Activated naive CD4-positive, alpha-beta T cell treated with anti-CD3 and anti-CD28 coated beads, Interleukin-2, amount 50 U/mL, for 72 hours (primary cell): ENCODE data around the gene MARS1. TPM values are rescaled to one million over a fixed set of nuclear protein-coding genes. Genes with fewer than 3 reads are reported as not detected.
"Not testable (repeated sequence)": the region's sequence is repeated elsewhere in the genome, so short reads cannot be mapped to it uniquely, and the experiment has no call there.

ENCODE experiments used
- ATAC-seq, 2 donors: fragments of 150-1000 bp; cut with Tn5 transposase; 2 replicates each; pipeline ENCODE4 v1.10.0; 2021; ENCODE audit warnings: mild to moderate bottlenecking in 2 of 2, moderate library complexity in 2 of 2
- DNase-seq, 2 donors: peaks; one replicate each; pipeline ENCODE4 v3.0.0; 2021 to 2022; ENCODE audit warnings: low spot score in 2 of 2
- H3K27ac Mint-ChIP-seq, 2 donors: one replicate each; pipeline ENCODE4 v1.8.0; 2022; ENCODE audit warnings: mild to moderate bottlenecking in 2 of 2, mixed read lengths in 2 of 2
- H3K36me3 Mint-ChIP-seq, 2 donors: one replicate each; pipeline ENCODE4 v1.8.0; 2022; ENCODE audit warnings: mixed read lengths in 2 of 2
- H3K9me3 Mint-ChIP-seq, 2 donors: one replicate each; pipeline ENCODE4 v1.8.0; 2022; ENCODE audit warnings: mixed read lengths in 2 of 2
- total RNA-seq, 2 donors: library from RNA; stranded (reverse); gene quantifications; one replicate each; pipeline ENCODE4 v1.2.3, GENCODE V29; 2022

Gene MARS1
- 100 to 1,000 TPM; 267 to 292 TPM for total RNA-seq

GRCh38 chr12:57487597-57488401, at the start of gene MARS1:
Gene MARS1 (plus strand): TSS chr12:57488068. CDS start chr12:57488091, 23 bp downstream.
- peak within 1 kb of the TSS; percentile 95 to 98 for H3K27ac Mint-ChIP-seq
- H3K36me3 Mint-ChIP-seq: peaks cover 36 to 44% of the 10 kb centered on the region in 2 donors
- H3K9me3 Mint-ChIP-seq: no peaks in the 10 kb centered on the region
- peak; percentile 90 to 93 for DNase-seq
- peak; percentile 95 to 98 for ATAC-seq

DNA sequence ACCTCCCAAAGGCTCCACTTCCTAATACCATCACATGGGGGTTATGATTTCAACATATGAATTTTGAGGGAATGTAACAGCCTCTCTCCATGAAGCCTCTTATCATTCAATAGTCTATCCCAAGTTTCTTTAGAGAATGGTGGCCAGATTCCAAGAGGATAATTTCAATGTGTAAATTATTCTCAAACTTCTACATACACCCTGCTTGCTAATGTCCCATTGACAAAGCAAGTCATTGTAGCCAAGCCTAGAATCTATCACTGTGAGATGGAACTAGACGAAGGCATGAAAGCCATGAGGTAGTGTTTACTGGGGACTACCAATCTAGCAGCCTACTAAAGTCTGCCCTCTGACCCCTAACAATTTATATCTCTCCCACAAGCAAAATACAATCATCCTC, 49.5 kb upstream of the MARS1 start:
- Mint-ChIP-seq H3K36me3 (peaks cover 7 to 8% of the 10 kb centered on the region in 2 donors), H3K27ac (no peak overlapping the region), H3K9me3 (peaks cover 0 to 7% of the 10 kb centered on the region in 2 donors)
- DNase-seq: no peak
- no peak for ATAC-seq

DNA sequence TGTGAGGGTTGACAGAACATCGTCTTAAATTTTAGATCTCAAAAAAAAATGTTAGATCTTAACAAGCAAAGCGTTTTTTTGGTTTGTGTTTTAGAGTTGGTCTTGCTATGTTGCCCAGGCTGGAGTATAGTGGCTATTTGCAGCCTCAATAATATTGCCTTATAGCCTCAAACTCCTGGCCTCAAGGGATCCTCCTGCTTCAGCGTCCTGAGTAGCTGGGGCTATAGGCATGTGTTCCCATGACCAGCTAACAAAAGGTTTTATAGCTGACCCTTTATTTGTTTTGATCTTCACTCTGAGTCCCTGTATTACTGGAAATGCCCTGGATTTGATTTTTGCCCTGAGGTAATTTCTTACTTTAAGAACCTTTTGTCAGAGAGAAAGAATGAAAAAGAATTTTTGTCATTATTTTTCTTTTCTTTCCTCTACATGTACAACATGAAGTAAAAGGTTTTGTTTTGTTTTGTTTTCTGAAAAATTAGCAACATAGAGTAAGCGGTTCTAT, 48.1 kb upstream of the MARS1 start:
- H3K27ac Mint-ChIP-seq: no peak overlapping the region
- DNase-seq (no peak), ATAC-seq (no peak)
- H3K36me3 Mint-ChIP-seq: peaks cover 7 to 8% of the 10 kb centered on the region in 2 donors
- peaks cover 0 to 7% of the 10 kb centered on the region in 2 donors for H3K9me3 Mint-ChIP-seq

DNA sequence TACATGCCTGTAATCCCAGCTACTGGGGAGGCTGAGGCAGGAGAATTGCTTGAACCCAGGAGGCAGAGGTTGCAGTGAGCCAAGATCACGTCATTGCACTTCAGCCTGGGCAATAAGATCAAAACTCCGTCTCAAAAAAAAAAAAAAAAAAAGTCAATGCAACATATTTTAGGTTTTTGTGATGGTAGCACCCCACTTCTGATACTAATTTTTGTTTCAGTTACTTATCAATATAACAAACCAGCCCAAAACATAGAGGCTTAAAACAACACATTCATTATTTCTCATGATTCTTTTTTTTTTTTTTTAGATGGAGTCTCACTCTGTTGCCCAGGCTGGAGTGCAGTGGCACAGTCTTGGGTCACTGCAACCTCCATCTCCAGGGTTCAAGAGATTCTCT, 46.5 kb upstream of the MARS1 start:
- H3K36me3 Mint-ChIP-seq, H3K27ac Mint-ChIP-seq, H3K9me3 Mint-ChIP-seq, DNase-seq, ATAC-seq: not testable (repeated sequence)

GRCh38 chr12:57441846-57442427, 45.9 kb upstream of the MARS1 start:
- Mint-ChIP-seq H3K27ac (no peak overlapping the region), H3K36me3 (peaks cover 7 to 8% of the 10 kb centered on the region in 2 donors), H3K9me3 (peaks cover 0 to 7% of the 10 kb centered on the region in 2 donors)
- DNase-seq (peak in 1 of 2 donors; percentile 26), ATAC-seq (no peak)

GRCh38 chr12:57444337-57444736, 43.5 kb upstream of the MARS1 start:
- not testable (repeated sequence) for H3K27ac Mint-ChIP-seq, H3K9me3 Mint-ChIP-seq, DNase-seq, H3K36me3 Mint-ChIP-seq, ATAC-seq

DNA sequence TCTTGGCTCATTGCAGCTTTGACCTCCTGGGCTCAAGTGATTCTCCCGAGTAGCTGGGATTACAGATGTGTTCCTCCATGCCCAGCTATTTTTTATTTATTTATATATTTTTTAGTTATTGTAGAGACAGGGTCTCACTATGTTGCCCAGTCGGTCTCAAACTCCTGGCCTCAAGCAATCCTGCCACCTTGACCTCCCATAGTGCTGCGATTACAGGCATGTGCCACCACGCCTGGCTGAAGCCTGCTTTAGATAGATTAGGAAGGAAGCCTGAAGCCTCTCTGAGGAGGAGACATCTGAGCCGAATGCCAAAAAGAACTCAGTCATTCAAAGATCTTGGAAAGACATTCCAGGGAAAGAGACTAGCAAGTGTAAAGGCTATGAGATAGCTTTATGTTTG, 43.1 kb upstream of the MARS1 start:
- Mint-ChIP-seq H3K36me3 (peaks cover 7 to 8% of the 10 kb centered on the region in 2 donors), H3K9me3 (peaks cover 0 to 7% of the 10 kb centered on the region in 2 donors), H3K27ac (peak overlapping the region in 1 of 2 donors; percentile 6)
- ATAC-seq: no peak
- no peak for DNase-seq

GRCh38 chr12:57446292-57446960, 41.4 kb upstream of the MARS1 start:
- Mint-ChIP-seq H3K9me3 (peaks cover 0 to 7% of the 10 kb centered on the region in 2 donors), H3K36me3 (peaks cover 7 to 8% of the 10 kb centered on the region in 2 donors), H3K27ac (no peak overlapping the region)
- ATAC-seq: no peak
- no peak for DNase-seq

GRCh38 chr12:57448669-57449068, 39.2 kb upstream of the MARS1 start:
- no peak for DNase-seq
- ATAC-seq: no peak
- Mint-ChIP-seq H3K36me3 (no peaks in the 10 kb centered on the region), H3K9me3 (no peaks in the 10 kb centered on the region), H3K27ac (no peak overlapping the region)

GRCh38 chr12:57449375-57449774, 38.5 kb upstream of the MARS1 start:
- H3K27ac Mint-ChIP-seq: no peak overlapping the region
- H3K9me3 Mint-ChIP-seq: no peaks in the 10 kb centered on the region
- ATAC-seq: no peak
- DNase-seq: no peak
- no peaks in the 10 kb centered on the region for H3K36me3 Mint-ChIP-seq

DNA sequence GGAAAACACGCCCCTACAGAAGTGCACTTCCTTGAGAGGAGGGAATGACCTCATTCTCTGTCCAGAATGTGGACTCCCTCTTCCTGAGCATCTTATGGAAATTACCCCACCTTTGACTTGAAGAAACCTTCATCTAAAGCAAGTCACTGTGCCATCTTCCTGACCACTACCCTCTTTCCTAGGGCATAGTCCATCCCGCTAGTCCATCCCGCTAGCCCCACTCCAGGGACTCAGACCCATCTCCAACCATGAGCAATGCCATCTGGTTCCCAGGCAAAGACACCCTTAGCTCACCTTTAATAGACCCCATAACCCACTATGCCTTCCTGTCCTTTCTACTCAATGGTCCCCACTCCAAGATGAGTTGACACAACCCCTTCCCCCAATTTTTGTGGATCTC, 37.8 kb upstream of the MARS1 start:
- Mint-ChIP-seq H3K9me3 (no peaks in the 10 kb centered on the region), H3K27ac (no peak overlapping the region), H3K36me3 (no peaks in the 10 kb centered on the region)
- no peak for DNase-seq
- no peak for ATAC-seq

GRCh38 chr12:57451233-57451778, 36.6 kb upstream of the MARS1 start:
- no peak for ATAC-seq
- H3K36me3 Mint-ChIP-seq: no peaks in the 10 kb centered on the region
- no peak overlapping the region for H3K27ac Mint-ChIP-seq
- no peaks in the 10 kb centered on the region for H3K9me3 Mint-ChIP-seq
- no peak for DNase-seq

- DNase-seq (no peak), ATAC-seq (peak in 1 of 2 donors; percentile 61)
- Mint-ChIP-seq H3K9me3 (no peaks in the 10 kb centered on the region), H3K27ac (peak overlapping the region in 1 of 2 donors; percentile 66), H3K36me3 (no peaks in the 10 kb centered on the region)
Measured at GRCh38 chr12:57452181-57452936, 35.5 kb upstream of the MARS1 start.

GRCh38 chr12:57452937-57453509, 34.8 kb upstream of the MARS1 start:
- Mint-ChIP-seq H3K9me3 (no peaks in the 10 kb centered on the region), H3K36me3 (no peaks in the 10 kb centered on the region), H3K27ac (peak overlapping the region in 1 of 2 donors; percentile 66)
- DNase-seq (peak; percentile 64 to 71), ATAC-seq (peak; percentile 62 to 70)

DNA sequence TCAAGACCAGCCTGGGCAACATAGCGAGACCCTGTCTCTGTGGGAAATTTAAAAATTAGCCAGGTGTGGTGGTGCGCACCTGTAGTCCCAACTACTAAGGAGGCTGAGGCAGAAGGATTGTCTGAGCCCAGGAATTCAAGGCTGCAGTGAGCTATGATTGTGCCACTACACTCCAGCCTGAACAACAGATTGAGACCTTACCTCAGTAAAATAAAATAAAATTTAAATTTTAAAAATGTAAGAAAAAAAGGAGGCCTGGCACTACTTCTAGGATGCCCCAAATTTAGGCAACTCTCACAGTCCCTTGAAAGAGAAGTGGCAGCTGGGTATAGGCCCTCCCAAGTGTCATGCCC, 33.7 kb upstream of the MARS1 start:
- Mint-ChIP-seq H3K9me3 (no peaks in the 10 kb centered on the region), H3K36me3 (no peaks in the 10 kb centered on the region), H3K27ac (no peak overlapping the region)
- ATAC-seq (no peak), DNase-seq (no peak)
